ENCODE data around the gene APOC4.

The APOC4 gene

GRCh38 chr19:44942067-44942571 lies at the start of gene APOC4:
APOC4 (plus strand) TSS chr19:44942237; CDS start chr19:44942278, 41 bp downstream.
- no peaks in the 10 kb centered on the region for H3K27me3 ChIP-seq (replicated peaks; ENCODE audit: control insufficient read depth, insufficient read depth, low read length)
- H3K36me3 ChIP-seq (ENCODE audit: control insufficient read depth, insufficient read depth, low read length, severe bottlenecking): no peaks in the 10 kb centered on the region
- no peak within 1 kb of the TSS for H3K9ac ChIP-seq (ENCODE audit: low read length)
- H3K4me3 ChIP-seq (ENCODE audit: low read length): no peak within 1 kb of the TSS
- DNase-seq (ENCODE audit: low read depth): no peak
- H3K9me3 ChIP-seq (ENCODE audit: control insufficient read depth, low read length): no peaks in the 10 kb centered on the region
- H3K4me1 ChIP-seq (ENCODE audit: control insufficient read depth, insufficient read depth, low read length): peaks cover 5% of the 10 kb centered on the region

GRCh38 chr19:44892932-44893331 lies 49.1 kb upstream of the APOC4 start:
- Histone ChIP-seq H3K9me3 (ENCODE audit: control insufficient read depth, low read length) (no peaks in the 10 kb centered on the region), H3K9ac (ENCODE audit: low read length) (peak overlapping the region; percentile 96), H3K4me3 (ENCODE audit: low read length) (peak overlapping the region; percentile 97), H3K4me1 (ENCODE audit: control insufficient read depth, insufficient read depth, low read length) (peaks cover 39% of the 10 kb centered on the region), H3K36me3 (ENCODE audit: control insufficient read depth, insufficient read depth, low read length, severe bottlenecking) (peaks cover 52% of the 10 kb centered on the region), H3K27me3 (replicated peaks; ENCODE audit: control insufficient read depth, insufficient read depth, low read length) (no peaks in the 10 kb centered on the region)
- no peak for DNase-seq (ENCODE audit: low read depth)

GRCh38 chr19:44893332-44894051 lies 48.5 kb upstream of the APOC4 start:
- Histone ChIP-seq H3K36me3 (ENCODE audit: control insufficient read depth, insufficient read depth, low read length, severe bottlenecking) (peaks cover 55% of the 10 kb centered on the region), H3K9me3 (ENCODE audit: control insufficient read depth, low read length) (no peaks in the 10 kb centered on the region), H3K9ac (ENCODE audit: low read length) (peak overlapping the region; percentile 96), H3K4me1 (ENCODE audit: control insufficient read depth, insufficient read depth, low read length) (peaks cover 39% of the 10 kb centered on the region), H3K27me3 (replicated peaks; ENCODE audit: control insufficient read depth, insufficient read depth, low read length) (no peaks in the 10 kb centered on the region), H3K4me3 (ENCODE audit: low read length) (peak overlapping the region; percentile 97)
- DNase-seq (ENCODE audit: low read depth): no peak

GRCh38 chr19:44894052-44894400 lies 48.0 kb upstream of the APOC4 start:
- no peak for DNase-seq (ENCODE audit: low read depth)
- H3K9ac ChIP-seq (ENCODE audit: low read length): peak overlapping the region; percentile 96
- peaks cover 39% of the 10 kb centered on the region for H3K4me1 ChIP-seq (ENCODE audit: control insufficient read depth, insufficient read depth, low read length)
- peaks cover 55% of the 10 kb centered on the region for H3K36me3 ChIP-seq (ENCODE audit: control insufficient read depth, insufficient read depth, low read length, severe bottlenecking)
- H3K4me3 ChIP-seq (ENCODE audit: low read length): peak overlapping the region; percentile 97
- no peaks in the 10 kb centered on the region for H3K9me3 ChIP-seq (ENCODE audit: control insufficient read depth, low read length)
- H3K27me3 ChIP-seq (replicated peaks; ENCODE audit: control insufficient read depth, insufficient read depth, low read length): no peaks in the 10 kb centered on the region

GRCh38 chr19:44894946-44895345 lies 47.1 kb upstream of the APOC4 start:
- no peak for DNase-seq (ENCODE audit: low read depth)
- H3K36me3 ChIP-seq (ENCODE audit: control insufficient read depth, insufficient read depth, low read length, severe bottlenecking): peaks cover 63% of the 10 kb centered on the region
- no peaks in the 10 kb centered on the region for H3K9me3 ChIP-seq (ENCODE audit: control insufficient read depth, low read length)
- peak overlapping the region; percentile 2 for H3K9ac ChIP-seq (ENCODE audit: low read length)
- H3K4me3 ChIP-seq (ENCODE audit: low read length): no peak overlapping the region
- H3K27me3 ChIP-seq (replicated peaks; ENCODE audit: control insufficient read depth, insufficient read depth, low read length): no peaks in the 10 kb centered on the region
- H3K4me1 ChIP-seq (ENCODE audit: control insufficient read depth, insufficient read depth, low read length): peaks cover 34% of the 10 kb centered on the region

GRCh38 chr19:44897835-44898234 lies 44.2 kb upstream of the APOC4 start:
- Histone ChIP-seq H3K9me3 (ENCODE audit: control insufficient read depth, low read length) (no peaks in the 10 kb centered on the region), H3K36me3 (ENCODE audit: control insufficient read depth, insufficient read depth, low read length, severe bottlenecking) (peaks cover 88% of the 10 kb centered on the region), H3K4me1 (ENCODE audit: control insufficient read depth, insufficient read depth, low read length) (peaks cover 19% of the 10 kb centered on the region), H3K27me3 (replicated peaks; ENCODE audit: control insufficient read depth, insufficient read depth, low read length) (no peaks in the 10 kb centered on the region), H3K9ac (ENCODE audit: low read length) (no peak overlapping the region), H3K4me3 (ENCODE audit: low read length) (no peak overlapping the region)
- DNase-seq (ENCODE audit: low read depth): no peak

- Histone ChIP-seq H3K4me3 (ENCODE audit: low read length) (no peak overlapping the region), H3K4me1 (ENCODE audit: control insufficient read depth, insufficient read depth, low read length) (peaks cover 12% of the 10 kb centered on the region), H3K9ac (ENCODE audit: low read length) (no peak overlapping the region), H3K9me3 (ENCODE audit: control insufficient read depth, low read length) (no peaks in the 10 kb centered on the region), H3K27me3 (replicated peaks; ENCODE audit: control insufficient read depth, insufficient read depth, low read length) (no peaks in the 10 kb centered on the region), H3K36me3 (ENCODE audit: control insufficient read depth, insufficient read depth, low read length, severe bottlenecking) (peaks cover 69% of the 10 kb centered on the region)
- DNase-seq (ENCODE audit: low read depth): no peak
Observed at GRCh38 chr19:44900328-44901244, 41.5 kb upstream of the APOC4 start.

GRCh38 chr19:44903216-44903601 lies 38.8 kb upstream of the APOC4 start:
- H3K4me1 ChIP-seq (ENCODE audit: control insufficient read depth, insufficient read depth, low read length): peaks cover 15% of the 10 kb centered on the region
- H3K36me3 ChIP-seq (ENCODE audit: control insufficient read depth, insufficient read depth, low read length, severe bottlenecking): peaks cover 57% of the 10 kb centered on the region
- H3K9me3 ChIP-seq (ENCODE audit: control insufficient read depth, low read length): no peaks in the 10 kb centered on the region
- H3K4me3 ChIP-seq (ENCODE audit: low read length): no peak overlapping the region
- DNase-seq (ENCODE audit: low read depth): no peak
- no peak overlapping the region for H3K9ac ChIP-seq (ENCODE audit: low read length)
- no peaks in the 10 kb centered on the region for H3K27me3 ChIP-seq (replicated peaks; ENCODE audit: control insufficient read depth, insufficient read depth, low read length)

GRCh38 chr19:44903602-44904425 lies 38.2 kb upstream of the APOC4 start:
- Histone ChIP-seq H3K9me3 (ENCODE audit: control insufficient read depth, low read length) (no peaks in the 10 kb centered on the region), H3K9ac (ENCODE audit: low read length) (peak overlapping the region; percentile 52), H3K4me1 (ENCODE audit: control insufficient read depth, insufficient read depth, low read length) (peaks cover 15% of the 10 kb centered on the region), H3K4me3 (ENCODE audit: low read length) (no peak overlapping the region), H3K36me3 (ENCODE audit: control insufficient read depth, insufficient read depth, low read length, severe bottlenecking) (peaks cover 60% of the 10 kb centered on the region), H3K27me3 (replicated peaks; ENCODE audit: control insufficient read depth, insufficient read depth, low read length) (no peaks in the 10 kb centered on the region)
- DNase-seq (ENCODE audit: low read depth): peak; percentile 78

- Histone ChIP-seq H3K4me1 (ENCODE audit: control insufficient read depth, insufficient read depth, low read length) (peaks cover 19% of the 10 kb centered on the region), H3K9me3 (ENCODE audit: control insufficient read depth, low read length) (no peaks in the 10 kb centered on the region), H3K36me3 (ENCODE audit: control insufficient read depth, insufficient read depth, low read length, severe bottlenecking) (peaks cover 61% of the 10 kb centered on the region), H3K27me3 (replicated peaks; ENCODE audit: control insufficient read depth, insufficient read depth, low read length) (no peaks in the 10 kb centered on the region), H3K4me3 (ENCODE audit: low read length) (no peak overlapping the region), H3K9ac (ENCODE audit: low read length) (peak overlapping the region; percentile 52)
- no peak for DNase-seq (ENCODE audit: low read depth)
Observed at GRCh38 chr19:44904426-44904994, 37.5 kb upstream of the APOC4 start.

All from adipocyte (in vitro differentiated cells).